Measurements from ENCODE around the gene UBXN11. TPM values are rescaled to one million over a fixed set of nuclear protein-coding genes. Genes with fewer than 3 reads are reported as not detected.

The UBXN11 gene
- total and polyA plus RNA-seq, 2 of the 13 experiments (the other 11 are each of a cell fraction or from before 2014, with no cell fraction given): 9.3 to 10.4 TPM

GRCh38 chr1:26233903-26234643 lies 72.4 kb downstream of the UBXN11 start, which contains the start of gene CEP85 (continued):
- no peak; the same call in 1 of the 2 replicates for TF ChIP-seq ZNF558 (CRISPR knock-in tag; IDR thresholded peaks at IDR 0.05; ENCODE audit: borderline replicate concordance)
- peak; percentile 77; the same call in 1 of the 2 replicates for TF ChIP-seq ZNF879 (CRISPR knock-in tag; IDR thresholded peaks at IDR 0.05)
- no peak for TF ChIP-seq REST (IDR thresholded peaks at IDR 0.05; ENCODE audit: borderline replicate concordance in 1 of 2, low read depth in 1 of 2, low read length in 2 of 2)
- peak; percentile 14; the same call in 1 of the 2 replicates for TF ChIP-seq NR2F6 (IDR thresholded peaks at IDR 0.05)
- TF ChIP-seq NR2F6 (CRISPR knock-in tag; IDR thresholded peaks at IDR 0.05): peak; percentile 31; the same call in 1 of the 2 replicates
- peak; percentile 99 for TF ChIP-seq CTCF (CRISPR knock-in tag; IDR thresholded peaks at IDR 0.05)
- no peak for TF ChIP-seq ZNF207 (IDR thresholded peaks at IDR 0.05; ENCODE audit: borderline replicate concordance)
- peak; percentile 56; the same call in 1 of the 2 replicates for TF ChIP-seq ZNF441 (CRISPR knock-in tag; IDR thresholded peaks at IDR 0.05; ENCODE audit: borderline replicate concordance)
- TF ChIP-seq ZNF317 (CRISPR knock-in tag; IDR thresholded peaks at IDR 0.05): peak; percentile 28; the same call in 1 of the 2 replicates
- TF ChIP-seq PBX2 (CRISPR knock-in tag; IDR thresholded peaks at IDR 0.05): no peak
- 0 out of 2 replicates have a peak, but pooled peaks have one; percentile 7 for TF ChIP-seq BCL6 (CRISPR knock-in tag; IDR thresholded peaks at IDR 0.05)
- peak; percentile 89 for TF ChIP-seq ZNF691 (CRISPR knock-in tag; IDR thresholded peaks at IDR 0.05; ENCODE audit: borderline replicate concordance, low read depth)
- TF ChIP-seq ZNF264 (CRISPR knock-in tag; IDR thresholded peaks at IDR 0.05): peak; percentile 77; the same call in 1 of the 2 replicates
- 0 out of 2 replicates have a peak, but pooled peaks have one; percentile 48 for TF ChIP-seq SMYD3 (CRISPR knock-in tag; IDR thresholded peaks at IDR 0.05)
- TF ChIP-seq GATA4 (IDR thresholded peaks at IDR 0.05; ENCODE audit: borderline replicate concordance, low read depth): peak; percentile 18; the same call in 1 of the 2 replicates
- TF ChIP-seq NFKB2 (CRISPR knock-in tag; IDR thresholded peaks at IDR 0.05; ENCODE audit: borderline replicate concordance): peak; percentile 56; the same call in 1 of the 2 replicates
- peak; percentile 31 for TF ChIP-seq ARNT2 (CRISPR knock-in tag; IDR thresholded peaks at IDR 0.05; ENCODE audit: low read depth)
- peak; percentile 52 for TF ChIP-seq SRSF1 (optimal IDR thresholded peaks at IDR 0.05; ENCODE audit: low read depth, low read length)
- no peak for TF ChIP-seq ZNF432 (CRISPR knock-in tag; IDR thresholded peaks at IDR 0.05; ENCODE audit: borderline replicate concordance)
- peak; percentile 83 for TF ChIP-seq ZNF572 (CRISPR knock-in tag; IDR thresholded peaks at IDR 0.05)
- TF ChIP-seq U2AF2 (IDR thresholded peaks at IDR 0.05; ENCODE audit: low read depth, low read length): no peak
